Head of caudate nucleus (tissue), 42 donors: ENCODE results near the gene IQSEC1.

Experiments
- DNase-seq, 42 donors: peaks; one replicate each; pipeline versions ENCODE4 v3.0.0 to v3.0.0-alpha.2; 2020 to 2021; ENCODE audit warnings: mixed read lengths in 7 of 42
- intact Hi-C: fragments of 100-400 bp; cut with DNase I; formaldehyde crosslinking; loops from one replicate; pipeline ENCODE4 v1.15.0; 2022

IQSEC1 gene

GRCh38 chr3:12921736-12922135, 151.5 kb downstream of the IQSEC1 start:
- DNase-seq = peak in 4 of 42 donors; percentile 50 to 59 (median 51)
- intact Hi-C loops = no loop called here

GRCh38 chr3:12920967-12921366, 152.3 kb downstream of the IQSEC1 start:
- intact Hi-C loops = no loop called here
- DNase-seq = no peak

- no peak for DNase-seq
- intact Hi-C loops = no loop called here
These were observed 154.0 kb downstream of the IQSEC1 start for GRCh38 chr3:12919205-12919604.

- no peak for DNase-seq
- intact Hi-C loops = no loop called here
These were observed 155.0 kb downstream of the IQSEC1 start for GRCh38 chr3:12918231-12918630.

- DNase-seq = no peak
- intact Hi-C loops = no loop called here
These were observed 157.1 kb downstream of the IQSEC1 start for GRCh38 chr3:12916159-12916558.

GRCh38 chr3:12914088-12914487, 159.1 kb downstream of the IQSEC1 start:
- intact Hi-C loops = no loop called here
- DNase-seq = no peak

GRCh38 chr3:12911881-12912415, 161.3 kb downstream of the IQSEC1 start:
- DNase-seq = no peak
- intact Hi-C loops = no loop called here

GRCh38 chr3:12910356-12911099, 162.7 kb downstream of the IQSEC1 start:
- intact Hi-C loops = no loop called here
- no peak for DNase-seq

- intact Hi-C loops = no loop called here
- DNase-seq = no peak
These were observed 163.5 kb downstream of the IQSEC1 start for GRCh38 chr3:12909710-12910109.

- intact Hi-C loops = no loop called here
- DNase-seq = no peak
These were observed 164.4 kb downstream of the IQSEC1 start for GRCh38 chr3:12908859-12909258.

GRCh38 chr3:12908136-12908730, 165.0 kb downstream of the IQSEC1 start:
- intact Hi-C loops = no loop called here
- no peak for DNase-seq

- peak in 2 of 42 donors; percentile 35 to 36 for DNase-seq
- intact Hi-C loops = no loop called here
These were observed 165.5 kb downstream of the IQSEC1 start for GRCh38 chr3:12907729-12908128.

- DNase-seq = no peak
- intact Hi-C loops = no loop called here
These were observed 165.9 kb downstream of the IQSEC1 start for GRCh38 chr3:12907296-12907695.

GRCh38 chr3:12906916-12907290, 166.3 kb downstream of the IQSEC1 start:
- intact Hi-C loops = no loop called here
- no peak for DNase-seq

GRCh38 chr3:12906141-12906915, 166.9 kb downstream of the IQSEC1 start:
- intact Hi-C loops = no loop called here
- no peak for DNase-seq

- no peak for DNase-seq
- intact Hi-C loops = no loop called here
These were observed 167.7 kb downstream of the IQSEC1 start for GRCh38 chr3:12905316-12906071.

GRCh38 chr3:12904951-12905315, 168.3 kb downstream of the IQSEC1 start:
- intact Hi-C loops = loop anchor here (5.0 kb wide), 1 partner anchor 82 kb away; no protein-coding TSS in a partner anchor

GRCh38 chr3:12903881-12904280, 169.3 kb downstream of the IQSEC1 start:
- intact Hi-C loops = loop anchor here (5.0 kb wide), 1 partner anchor 83 kb away; no protein-coding TSS in a partner anchor
- no peak for DNase-seq

More at GRCh38 chr3:12904951-12905315, 168.3 kb downstream of the IQSEC1 start:
- no peak for DNase-seq
